CD4-positive, alpha-beta memory T cell (primary cell): ENCODE measurements around the gene FERMT2. TPM values are rescaled to one million over a fixed set of nuclear protein-coding genes. Genes with fewer than 3 reads are reported as not detected.

Source experiments
- CTCF ChIA-PET: fragments of 350-600 bp; sonication (Branson Sonifier 250); formaldehyde crosslinking; loops from one replicate; lab custom pipeline; 2021; ENCODE audit warnings: inconsistent platforms; ENCODE audit not compliant: partially characterized antibody; lab: Charles Lee
- POLR2A ChIA-PET: fragments of 350-600 bp; sonication (Branson Sonifier 250); formaldehyde crosslinking; loops from one replicate; lab custom pipeline; 2021; ENCODE audit not compliant: partially characterized antibody; lab: Charles Lee
- DNase-seq, 5 donors: peaks; one replicate each; pipeline versions ENCODE4 v3.0.0 to v3.0.0-alpha.2; 2020 to 2022; ENCODE audit warnings: mixed read lengths in 1 of 5
- H3K27ac ChIP-seq: one replicate; pipeline ENCODE4 v1.7.0; 2013; ENCODE audit warnings: low read depth, low read length
- H3K27me3 ChIP-seq: 2 replicates; pipeline ENCODE4 v1.7.0; 2013; ENCODE audit warnings: mild to moderate bottlenecking, low read length, moderate library complexity; ENCODE audit not compliant: insufficient read depth
- H3K36me3 ChIP-seq: 2 replicates; pipeline ENCODE4 v1.7.0; 2013; ENCODE audit warnings: mild to moderate bottlenecking, low read length, moderate library complexity; ENCODE audit not compliant: insufficient read depth
- H3K4me1 ChIP-seq: 2 replicates; pipeline ENCODE4 v1.7.0; 2013; ENCODE audit warnings: mild to moderate bottlenecking, low read length, moderate library complexity; ENCODE audit not compliant: insufficient read depth
- H3K4me3 ChIP-seq, 2 donors: one replicate each; pipeline ENCODE4 v1.7.0; 2013; ENCODE audit warnings: low read length in 2 of 2, mild to moderate bottlenecking in 1 of 2
- H3K9me3 ChIP-seq, 2 donors: one replicate each; pipeline ENCODE4 v1.7.0; 2013; ENCODE audit warnings: low read length in 2 of 2, control low read depth in 1 of 2; ENCODE audit not compliant: control insufficient read depth in 1 of 2
- H3K27ac Mint-ChIP-seq, 7 donors: one replicate each; pipeline ENCODE4 v1.8.0; 2020 to 2021; ENCODE audit warnings: mixed read lengths in 7 of 7, mild to moderate bottlenecking in 6 of 7, inconsistent platforms in 3 of 7, moderate library complexity in 3 of 7
- H3K27me3 Mint-ChIP-seq, 2 donors: one replicate each; pipeline ENCODE4 v1.8.0; 2020 to 2021; ENCODE audit warnings: mixed read lengths in 2 of 2
- H3K36me3 Mint-ChIP-seq, 2 donors: one replicate each; pipeline ENCODE4 v1.8.0; 2020 to 2021; ENCODE audit warnings: mixed read lengths in 2 of 2, inconsistent platforms in 1 of 2, mild to moderate bottlenecking in 1 of 2
- H3K4me1 Mint-ChIP-seq, 4 donors: one replicate each; pipeline ENCODE4 v1.8.0; 2020 to 2021; ENCODE audit warnings: mixed read lengths in 4 of 4, mild to moderate bottlenecking in 1 of 4
- H3K4me3 Mint-ChIP-seq, 8 donors: one replicate each; pipeline ENCODE4 v1.8.0; 2020 to 2021; ENCODE audit warnings: mixed read lengths in 8 of 8, mild to moderate bottlenecking in 7 of 8, moderate library complexity in 6 of 8, inconsistent platforms in 3 of 8
- H3K9me3 Mint-ChIP-seq, 8 donors: one replicate each; pipeline ENCODE4 v1.8.0; 2020 to 2021; ENCODE audit warnings: mixed read lengths in 8 of 8, mild to moderate bottlenecking in 5 of 8, inconsistent platforms in 3 of 8, moderate library complexity in 1 of 8
- intact Hi-C: fragments of 100-400 bp; cut with micrococcal nuclease; formaldehyde crosslinking; loops from one replicate; pipeline ENCODE4 v1.15.1; 2023
- polyA plus RNA-seq, 2 donors: library from polyadenylated mRNA; unstranded; fragments of 300-500 nt; fragmentation: Illumina TruSeq; gene quantifications; one replicate each; pipeline ENCODE4 v1.2.3, GENCODE V29; 2021
- total RNA-seq, 2 experiments: library from RNA; stranded (reverse); gene quantifications; one replicate each; pipeline ENCODE4 v1.2.3, GENCODE V29; 2021

The FERMT2 gene
- total and polyA plus RNA-seq, 4 experiments from 2014 or later, result 0.75 to 0.79 TPM; not detected in 2

GRCh38 chr14:52888839-52889838 lies 61.7 kb downstream of the FERMT2 start:
- H3K27ac Mint-ChIP-seq, result no peak overlapping the region
- H3K9me3 Mint-ChIP-seq, result no peaks in the 10 kb centered on the region

GRCh38 chr14:52888159-52888558 lies 62.7 kb downstream of the FERMT2 start:
- H3K27me3 Mint-ChIP-seq, result no peaks in the 10 kb centered on the region
- no peaks in the 10 kb centered on the region for H3K36me3 Mint-ChIP-seq
- H3K9me3 Mint-ChIP-seq, result no peaks in the 10 kb centered on the region
- ChIA-PET CTCF (interaction anchor here (1.1 to 1.5 kb wide), 3 partner anchors 17 to 73 kb away, joined by 3 to 6 read pairs (median 4); no protein-coding TSS in a partner anchor), POLR2A (no interaction called here)
- Histone ChIP-seq H3K9me3 (no peaks in the 10 kb centered on the region), H3K27me3 (no peaks in the 10 kb centered on the region), H3K4me3 (no peak overlapping the region), H3K27ac (no peak overlapping the region), H3K36me3 (no peaks in the 10 kb centered on the region), H3K4me1 (no peaks in the 10 kb centered on the region)
- intact Hi-C loops, result no loop called here
- H3K27ac Mint-ChIP-seq, result no peak overlapping the region
- H3K4me3 Mint-ChIP-seq, result no peak overlapping the region
- no peak for DNase-seq
- peaks cover 0 to 2% (median 0%) of the 10 kb centered on the region in 4 donors for H3K4me1 Mint-ChIP-seq

More at GRCh38 chr14:52888839-52889838, 61.7 kb downstream of the FERMT2 start:
- no peaks in the 10 kb centered on the region for H3K27me3 Mint-ChIP-seq
- ChIA-PET CTCF (interaction anchor here (1.1 to 1.5 kb wide), 2 partner anchors 18 to 72 kb away, joined by 4 to 6 read pairs; no protein-coding TSS in a partner anchor), POLR2A (no interaction called here)
- no peak overlapping the region for H3K4me3 Mint-ChIP-seq
- DNase-seq, result no peak
- no peaks in the 10 kb centered on the region for H3K9me3 ChIP-seq
- no peaks in the 10 kb centered on the region for H3K36me3 ChIP-seq
- no peaks in the 10 kb centered on the region for H3K27me3 ChIP-seq
- no peaks in the 10 kb centered on the region for H3K36me3 Mint-ChIP-seq
- no peak overlapping the region for H3K4me3 ChIP-seq
- intact Hi-C loops, result no loop called here
- peaks cover 0 to 2% (median 0%) of the 10 kb centered on the region in 4 donors for H3K4me1 Mint-ChIP-seq
- no peak overlapping the region for H3K27ac ChIP-seq
- H3K4me1 ChIP-seq, result no peaks in the 10 kb centered on the region

GRCh38 chr14:52885230-52885629 lies 65.6 kb downstream of the FERMT2 start:
- Histone ChIP-seq H3K9me3 (no peaks in the 10 kb centered on the region), H3K27me3 (no peaks in the 10 kb centered on the region), H3K4me1 (no peaks in the 10 kb centered on the region), H3K36me3 (no peaks in the 10 kb centered on the region), H3K4me3 (no peak overlapping the region), H3K27ac (no peak overlapping the region)
- Mint-ChIP-seq H3K27ac (no peak overlapping the region), H3K36me3 (no peaks in the 10 kb centered on the region), H3K4me1 (no peaks in the 10 kb centered on the region), H3K9me3 (no peaks in the 10 kb centered on the region), H3K27me3 (no peaks in the 10 kb centered on the region), H3K4me3 (no peak overlapping the region)
- ChIA-PET CTCF (no interaction called here), POLR2A (no interaction called here)
- intact Hi-C loops, result no loop called here
- no peak for DNase-seq

GRCh38 chr14:52883658-52884057 lies 67.2 kb downstream of the FERMT2 start:
- Histone ChIP-seq H3K27ac (no peak overlapping the region), H3K27me3 (no peaks in the 10 kb centered on the region), H3K4me3 (no peak overlapping the region), H3K9me3 (no peaks in the 10 kb centered on the region), H3K36me3 (no peaks in the 10 kb centered on the region), H3K4me1 (no peaks in the 10 kb centered on the region)
- H3K27ac Mint-ChIP-seq, result peak overlapping the region in 1 of 7 donors; percentile 10
- no peaks in the 10 kb centered on the region for H3K9me3 Mint-ChIP-seq
- POLR2A ChIA-PET, result no interaction called here
- no peaks in the 10 kb centered on the region for H3K4me1 Mint-ChIP-seq
- DNase-seq, result no peak
- H3K27me3 Mint-ChIP-seq, result no peaks in the 10 kb centered on the region
- no peaks in the 10 kb centered on the region for H3K36me3 Mint-ChIP-seq
- H3K4me3 Mint-ChIP-seq, result no peak overlapping the region
- intact Hi-C loops, result no loop called here
- CTCF ChIA-PET, result no interaction called here

GRCh38 chr14:52882824-52883223 lies 68.0 kb downstream of the FERMT2 start:
- CTCF ChIA-PET, result no interaction called here
- no peaks in the 10 kb centered on the region for H3K36me3 Mint-ChIP-seq

GRCh38 chr14:52879958-52880357 lies 70.9 kb downstream of the FERMT2 start:
- Mint-ChIP-seq H3K27ac (no peak overlapping the region), H3K9me3 (no peaks in the 10 kb centered on the region), H3K36me3 (no peaks in the 10 kb centered on the region), H3K4me1 (no peaks in the 10 kb centered on the region), H3K27me3 (peaks cover 0 to 2% of the 10 kb centered on the region in 2 donors), H3K4me3 (no peak overlapping the region)
- no peak overlapping the region for H3K4me3 ChIP-seq
- H3K36me3 ChIP-seq, result no peaks in the 10 kb centered on the region
- DNase-seq, result no peak
- no peaks in the 10 kb centered on the region for H3K9me3 ChIP-seq
- no peaks in the 10 kb centered on the region for H3K27me3 ChIP-seq
- no peaks in the 10 kb centered on the region for H3K4me1 ChIP-seq
- ChIA-PET POLR2A (no interaction called here), CTCF (no interaction called here)
- no peak overlapping the region for H3K27ac ChIP-seq
- intact Hi-C loops, result no loop called here

More at GRCh38 chr14:52882824-52883223, 68.0 kb downstream of the FERMT2 start:
- no peak overlapping the region for H3K27ac Mint-ChIP-seq
- H3K4me1 Mint-ChIP-seq, result no peaks in the 10 kb centered on the region
- Histone ChIP-seq H3K9me3 (no peaks in the 10 kb centered on the region), H3K4me3 (no peak overlapping the region), H3K27ac (no peak overlapping the region), H3K27me3 (no peaks in the 10 kb centered on the region), H3K36me3 (no peaks in the 10 kb centered on the region), H3K4me1 (no peaks in the 10 kb centered on the region)
- H3K4me3 Mint-ChIP-seq, result no peak overlapping the region
- peaks cover 0 to 2% of the 10 kb centered on the region in 2 donors for H3K27me3 Mint-ChIP-seq
- intact Hi-C loops, result no loop called here
- no peaks in the 10 kb centered on the region for H3K9me3 Mint-ChIP-seq
- DNase-seq, result no peak
- POLR2A ChIA-PET, result no interaction called here

- intact Hi-C loops, result no loop called here
- H3K4me3 Mint-ChIP-seq, result no peak overlapping the region
- Histone ChIP-seq H3K27me3 (no peaks in the 10 kb centered on the region), H3K4me1 (no peaks in the 10 kb centered on the region), H3K9me3 (no peaks in the 10 kb centered on the region), H3K36me3 (no peaks in the 10 kb centered on the region), H3K27ac (no peak overlapping the region), H3K4me3 (no peak overlapping the region)
- no peak overlapping the region for H3K27ac Mint-ChIP-seq
- H3K27me3 Mint-ChIP-seq, result peaks cover 0 to 2% of the 10 kb centered on the region in 2 donors
- ChIA-PET CTCF (no interaction called here), POLR2A (no interaction called here)
- no peaks in the 10 kb centered on the region for H3K36me3 Mint-ChIP-seq
- DNase-seq, result no peak
- no peaks in the 10 kb centered on the region for H3K9me3 Mint-ChIP-seq
- H3K4me1 Mint-ChIP-seq, result no peaks in the 10 kb centered on the region
These were observed 71.9 kb downstream of the FERMT2 start for GRCh38 chr14:52878946-52879345.
